Upper lobe of right lung (tissue), 1 donor: ENCODE data around the gene SLC9A9. TPM values are rescaled to one million over a fixed set of nuclear protein-coding genes. Genes with fewer than 3 reads are reported as not detected.

Experiments used
- ATAC-seq: fragments of 200-7000 bp; cut with Tn5 transposase; one replicate; pipeline ENCODE4 v1.9.1; 2020; ENCODE audit warnings: mild to moderate bottlenecking, moderate library complexity
- DNase-seq: peaks from one replicate; pipeline ENCODE4 v3.0.0-alpha.2; 2020
- H3K27ac ChIP-seq: fragments of 200-600 bp; one replicate; pipeline ENCODE4 v1.8.0; 2022
- H3K27me3 ChIP-seq: fragments of 200-600 bp; one replicate; pipeline ENCODE4 v1.8.0; 2022; ENCODE audit warnings: mild to moderate bottlenecking
- H3K36me3 ChIP-seq: fragments of 200-600 bp; one replicate; pipeline ENCODE4 v1.8.0; 2022
- H3K4me1 ChIP-seq: fragments of 200-600 bp; one replicate; pipeline ENCODE4 v1.8.0; 2022
- H3K4me3 ChIP-seq: fragments of 200-600 bp; one replicate; pipeline ENCODE4 v1.8.0; 2022; ENCODE audit warnings: mild to moderate bottlenecking
- H3K9me3 ChIP-seq: fragments of 200-600 bp; one replicate; pipeline ENCODE4 v1.8.0; 2022
- intact Hi-C: fragments of 100-400 bp; cut with DNase I; formaldehyde crosslinking; loops from one replicate; pipeline ENCODE4 v1.11.0; 2022
- total RNA-seq: library from RNA; stranded (reverse); fragmentation: NEBNext Ultra II Directional; extraction: Animal tissue kit (Norgen Biotek cat#: 25700); gene quantifications from one replicate; pipeline ENCODE4 v1.2.1, GENCODE V29; 2021
- TF ChIP-seq, protein P1 (sequence below): fragments of 200-600 bp; IDR thresholded peaks from one replicate; pipeline ENCODE4 v1.8.0; 2022; ENCODE audit warnings: antibody characterized with exemption
- donor health status: DM: no; HTN: yes; CAD: no; lungs with severe emphysema.

Gene SLC9A9
- total RNA-seq, 1 donor from 2014 or later = 13.3 TPM

DNA sequence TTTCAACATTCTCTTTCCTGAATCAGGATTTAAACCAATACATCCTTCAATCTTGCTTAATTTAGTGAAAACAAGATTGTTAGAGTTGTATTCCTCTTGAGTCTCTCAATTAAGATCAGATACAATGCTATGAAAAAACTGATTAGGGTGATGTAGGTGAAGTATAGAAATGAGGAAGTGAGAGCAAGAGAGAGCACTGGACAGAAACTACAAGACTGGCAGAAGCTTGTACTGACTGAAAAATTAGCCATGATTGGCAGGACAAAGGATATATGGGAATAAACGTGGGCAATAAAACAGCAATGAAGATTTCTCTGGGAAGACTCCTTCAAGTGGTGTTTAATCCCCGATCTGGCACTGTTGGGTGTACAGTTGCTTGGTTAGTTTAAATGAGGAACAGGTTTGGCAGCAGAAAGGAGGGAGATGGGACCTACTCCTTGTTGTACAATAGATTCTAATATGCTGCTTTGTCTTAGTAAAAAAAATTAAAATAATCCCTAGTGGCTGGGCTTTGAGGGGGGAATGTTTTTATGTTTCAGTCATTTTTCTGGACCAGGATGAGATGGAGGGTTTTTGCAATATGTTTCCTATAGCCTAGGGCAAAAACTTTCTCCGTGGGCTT, 252.7 kb downstream of the SLC9A9 start:
- DNase-seq = no peak
- TF ChIP-seq, protein P1, sequence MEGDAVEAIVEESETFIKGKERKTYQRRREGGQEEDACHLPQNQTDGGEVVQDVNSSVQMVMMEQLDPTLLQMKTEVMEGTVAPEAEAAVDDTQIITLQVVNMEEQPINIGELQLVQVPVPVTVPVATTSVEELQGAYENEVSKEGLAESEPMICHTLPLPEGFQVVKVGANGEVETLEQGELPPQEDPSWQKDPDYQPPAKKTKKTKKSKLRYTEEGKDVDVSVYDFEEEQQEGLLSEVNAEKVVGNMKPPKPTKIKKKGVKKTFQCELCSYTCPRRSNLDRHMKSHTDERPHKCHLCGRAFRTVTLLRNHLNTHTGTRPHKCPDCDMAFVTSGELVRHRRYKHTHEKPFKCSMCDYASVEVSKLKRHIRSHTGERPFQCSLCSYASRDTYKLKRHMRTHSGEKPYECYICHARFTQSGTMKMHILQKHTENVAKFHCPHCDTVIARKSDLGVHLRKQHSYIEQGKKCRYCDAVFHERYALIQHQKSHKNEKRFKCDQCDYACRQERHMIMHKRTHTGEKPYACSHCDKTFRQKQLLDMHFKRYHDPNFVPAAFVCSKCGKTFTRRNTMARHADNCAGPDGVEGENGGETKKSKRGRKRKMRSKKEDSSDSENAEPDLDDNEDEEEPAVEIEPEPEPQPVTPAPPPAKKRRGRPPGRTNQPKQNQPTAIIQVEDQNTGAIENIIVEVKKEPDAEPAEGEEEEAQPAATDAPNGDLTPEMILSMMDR = no peak
- H3K4me3 ChIP-seq = no peak overlapping the region
- peak; percentile 41 for ATAC-seq
- intact Hi-C loops = no loop called here
- no peaks in the 10 kb centered on the region for H3K9me3 ChIP-seq
- no peaks in the 10 kb centered on the region for H3K27me3 ChIP-seq
- H3K36me3 ChIP-seq = no peaks in the 10 kb centered on the region
- no peaks in the 10 kb centered on the region for H3K4me1 ChIP-seq
- no peak overlapping the region for H3K27ac ChIP-seq

DNA sequence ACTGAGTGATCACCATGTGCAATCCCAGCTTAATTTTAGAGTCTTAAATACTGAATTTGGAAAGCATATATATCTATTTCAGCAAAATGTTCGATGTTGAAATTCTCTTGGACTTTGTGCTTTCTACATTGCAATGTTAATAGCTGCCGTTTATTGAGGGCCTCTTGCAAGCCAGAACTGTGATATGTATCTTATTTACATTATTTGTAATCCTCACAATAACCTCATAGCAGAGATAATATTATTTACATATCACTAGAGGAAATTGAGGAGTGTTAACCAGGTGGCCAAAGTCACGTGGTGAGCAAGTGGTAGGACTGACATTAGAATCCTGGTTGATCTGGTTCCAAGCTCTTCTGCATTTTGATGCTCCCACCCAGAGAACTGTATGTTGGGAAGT, 254.1 kb downstream of the SLC9A9 start:
- no peak overlapping the region for H3K4me3 ChIP-seq
- intact Hi-C loops = no loop called here
- H3K9me3 ChIP-seq = no peaks in the 10 kb centered on the region
- H3K27ac ChIP-seq = no peak overlapping the region
- H3K27me3 ChIP-seq = no peaks in the 10 kb centered on the region
- DNase-seq = no peak
- H3K4me1 ChIP-seq = no peaks in the 10 kb centered on the region
- TF ChIP-seq, protein P1 = no peak
- no peak for ATAC-seq
- no peaks in the 10 kb centered on the region for H3K36me3 ChIP-seq

GRCh38 chr3:143590660-143591059, 257.6 kb downstream of the SLC9A9 start:
- DNase-seq = no peak
- H3K36me3 ChIP-seq = no peaks in the 10 kb centered on the region
- intact Hi-C loops = no loop called here
- ATAC-seq = no peak
- no peak overlapping the region for H3K4me3 ChIP-seq
- H3K27me3 ChIP-seq = no peaks in the 10 kb centered on the region
- no peak overlapping the region for H3K27ac ChIP-seq
- TF ChIP-seq, protein P1 = no peak
- H3K9me3 ChIP-seq = no peaks in the 10 kb centered on the region
- peaks cover 7% of the 10 kb centered on the region for H3K4me1 ChIP-seq

DNA sequence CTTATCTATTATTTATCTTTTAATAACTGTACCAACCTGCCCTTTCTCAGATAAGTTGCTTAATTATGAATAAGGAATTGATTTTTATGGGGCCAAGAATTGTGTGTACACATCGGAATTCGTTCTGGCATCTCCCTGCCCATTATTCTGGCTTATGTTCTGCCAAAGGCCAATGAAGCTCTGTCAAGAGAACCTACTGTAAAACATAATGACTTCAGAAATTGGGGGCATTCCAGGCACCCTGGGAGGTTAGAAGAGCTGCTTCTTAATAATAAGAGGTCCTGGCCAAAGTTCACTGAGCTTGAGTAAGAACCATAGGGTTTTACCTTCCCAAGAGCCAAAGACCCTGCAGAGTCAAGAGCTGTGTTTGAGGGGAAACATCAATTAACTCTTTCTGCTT, 261.7 kb downstream of the SLC9A9 start:
- H3K9me3 ChIP-seq = no peaks in the 10 kb centered on the region
- ATAC-seq = no peak
- peaks cover 7% of the 10 kb centered on the region for H3K4me1 ChIP-seq
- H3K36me3 ChIP-seq = no peaks in the 10 kb centered on the region
- intact Hi-C loops = no loop called here
- DNase-seq = no peak
- no peak overlapping the region for H3K4me3 ChIP-seq
- TF ChIP-seq, protein P1 = no peak
- H3K27me3 ChIP-seq = no peaks in the 10 kb centered on the region
- peak overlapping the region; percentile 39 for H3K27ac ChIP-seq

- Histone ChIP-seq H3K27ac (peak overlapping the region; percentile 39), H3K9me3 (no peaks in the 10 kb centered on the region), H3K4me3 (no peak overlapping the region), H3K4me1 (peaks cover 7% of the 10 kb centered on the region), H3K27me3 (no peaks in the 10 kb centered on the region), H3K36me3 (no peaks in the 10 kb centered on the region)
- TF ChIP-seq, protein P1 = no peak
- DNase-seq (no peak), ATAC-seq (peak; percentile 76)
- intact Hi-C loops = no loop called here
Observed at GRCh38 chr3:143585720-143586456, 262.4 kb downstream of the SLC9A9 start.
